A204.1 (cell line): ENCODE measurements around the gene RCBTB2.

Experiments used
- FAIRE-seq: peaks from 2 replicates; lab custom pipeline; 2012; peaks lifted over from hg19 to GRCh38; lab: Jason Lieb, UNC

The RCBTB2 gene

DNA sequence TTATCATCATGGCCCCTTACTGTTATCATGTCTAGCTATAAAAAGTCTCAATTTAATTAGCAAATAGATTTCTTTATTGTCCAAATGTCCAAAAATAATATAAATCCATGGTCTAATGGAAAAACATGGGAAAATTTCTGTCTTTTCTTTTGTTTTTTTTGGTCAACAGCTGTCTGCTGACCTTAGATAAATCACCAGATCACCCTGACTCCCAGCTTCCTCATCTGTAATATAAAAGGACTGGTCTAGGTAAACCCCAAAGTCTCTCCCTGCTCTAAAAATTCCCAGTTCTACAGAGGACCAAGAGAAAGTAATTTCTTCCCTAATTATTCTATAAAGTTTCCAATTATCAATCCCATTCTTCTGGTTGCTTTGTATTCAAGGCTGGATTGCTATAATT, 30.7 kb upstream of the RCBTB2 start:
- no peak for FAIRE-seq

GRCh38 chr13:48562296-48563066, 29.6 kb upstream of the RCBTB2 start:
- FAIRE-seq = no peak

DNA sequence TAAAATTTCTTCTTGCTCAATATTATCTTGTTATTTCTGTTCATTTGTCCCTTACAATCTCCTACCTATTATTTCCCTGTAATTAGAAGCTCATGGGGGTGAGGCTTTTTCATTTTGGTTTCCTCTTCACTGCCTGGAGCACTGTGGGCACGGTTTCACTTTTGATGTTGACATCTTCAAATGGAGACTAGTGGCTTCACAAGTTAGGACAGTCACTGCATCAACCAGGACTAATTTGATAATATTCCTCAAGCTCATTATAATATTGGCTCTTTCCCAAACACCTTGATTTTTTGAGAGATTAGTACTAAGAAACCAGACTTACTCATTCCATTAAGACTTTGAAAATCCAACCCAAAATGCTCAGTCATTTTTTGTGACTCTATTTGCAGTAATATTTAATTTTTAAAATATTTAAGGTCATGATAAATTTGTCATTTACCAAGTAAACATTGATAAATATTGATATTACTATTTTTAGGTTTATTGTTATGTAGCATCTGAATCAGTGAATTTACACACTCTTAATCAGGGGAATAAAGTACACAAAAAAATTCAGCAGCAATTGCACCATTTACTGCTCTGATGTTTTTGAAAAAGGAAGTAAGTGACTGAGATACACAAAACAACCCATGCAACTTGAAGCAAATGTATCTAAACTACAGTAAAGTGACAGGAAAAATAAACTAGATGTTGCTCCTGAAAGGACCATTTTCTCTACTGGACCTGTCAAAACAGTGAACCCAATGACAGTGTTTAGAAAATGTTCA, 28.8 kb upstream of the RCBTB2 start:
- FAIRE-seq = no peak

DNA sequence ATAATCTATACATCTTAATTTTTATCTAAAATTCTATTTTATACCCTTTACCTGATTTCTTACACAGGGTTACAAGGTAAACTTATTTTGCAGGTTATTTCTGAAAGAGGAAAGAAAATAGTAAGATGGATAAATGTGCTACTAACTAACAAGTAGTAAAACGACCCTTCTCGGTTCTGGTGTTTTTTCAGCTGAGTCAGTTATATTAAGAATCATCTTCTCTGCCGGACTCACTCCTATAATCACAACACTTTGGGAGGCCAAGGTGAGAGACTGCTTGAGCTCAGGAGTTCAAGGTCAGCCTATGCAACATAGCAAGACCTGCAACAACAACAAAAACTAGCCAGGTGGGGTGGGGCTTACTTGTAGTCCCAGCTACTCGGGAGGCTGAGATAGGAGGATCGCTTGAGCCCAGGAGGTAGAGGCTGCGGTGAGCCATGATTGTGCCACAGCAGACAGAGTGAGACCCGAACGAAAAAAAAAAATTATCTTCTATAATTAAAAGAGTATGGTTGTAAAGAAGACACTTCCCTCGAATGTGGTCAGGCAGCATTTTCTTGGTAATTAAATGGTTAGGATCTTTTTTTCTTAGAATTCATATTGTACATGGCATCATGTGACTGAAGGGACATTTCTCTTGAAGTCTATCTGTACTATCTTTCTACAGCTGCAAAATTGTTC, 27.9 kb upstream of the RCBTB2 start:
- no peak for FAIRE-seq

- no peak for FAIRE-seq
Measured at GRCh38 chr13:48559638-48560320, 26.9 kb upstream of the RCBTB2 start.

GRCh38 chr13:48556817-48557216, 23.9 kb upstream of the RCBTB2 start:
- no peak for FAIRE-seq

- peak; percentile 96 for FAIRE-seq
Measured at GRCh38 chr13:48555441-48555840, 22.6 kb upstream of the RCBTB2 start.

GRCh38 chr13:48551329-48551728, 18.4 kb upstream of the RCBTB2 start:
- FAIRE-seq = no peak

GRCh38 chr13:48549658-48550057, 16.8 kb upstream of the RCBTB2 start:
- FAIRE-seq = no peak

DNA sequence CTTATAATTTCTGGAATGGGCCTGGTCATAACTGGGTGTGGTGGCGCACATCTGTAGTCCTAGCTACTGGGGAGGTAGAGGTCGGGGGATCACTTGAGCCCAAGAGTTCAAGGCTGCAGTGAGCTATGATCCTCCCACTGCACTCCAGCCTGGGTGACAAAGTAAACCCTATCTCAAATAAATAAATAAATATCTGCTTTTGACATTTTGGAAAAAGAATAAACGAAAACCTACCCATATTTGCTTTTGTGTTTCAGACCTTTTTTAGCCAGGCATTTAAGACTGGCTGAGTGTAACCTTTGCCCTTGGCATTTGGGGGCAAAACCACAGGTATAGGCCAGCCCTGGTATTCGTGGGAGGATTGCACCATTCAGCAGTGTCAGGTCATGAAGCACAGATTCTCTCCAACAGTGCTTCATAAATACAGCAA, 14.8 kb upstream of the RCBTB2 start:
- no peak for FAIRE-seq

DNA sequence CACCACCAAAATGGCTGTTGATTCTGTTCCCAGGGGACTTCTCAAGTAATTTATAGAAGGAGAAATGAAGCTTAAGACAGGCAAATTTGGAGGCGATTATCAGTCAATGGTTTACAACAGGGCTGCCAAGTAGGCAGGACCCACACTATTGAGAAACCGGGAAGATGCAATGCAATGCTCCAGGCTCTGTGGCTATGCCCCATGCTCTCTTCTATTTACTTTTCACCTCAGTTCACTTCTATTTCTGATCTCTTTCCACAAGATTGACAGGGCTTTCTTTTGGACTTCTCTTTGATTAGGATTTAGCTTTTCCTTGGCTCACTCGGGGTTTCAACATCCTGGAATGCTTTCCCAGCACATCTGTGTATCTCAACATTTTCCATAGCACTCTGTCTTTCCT, 12.7 kb upstream of the RCBTB2 start:
- FAIRE-seq = no peak

- FAIRE-seq = no peak
Measured at GRCh38 chr13:48542581-48543341, 9.9 kb upstream of the RCBTB2 start.

DNA sequence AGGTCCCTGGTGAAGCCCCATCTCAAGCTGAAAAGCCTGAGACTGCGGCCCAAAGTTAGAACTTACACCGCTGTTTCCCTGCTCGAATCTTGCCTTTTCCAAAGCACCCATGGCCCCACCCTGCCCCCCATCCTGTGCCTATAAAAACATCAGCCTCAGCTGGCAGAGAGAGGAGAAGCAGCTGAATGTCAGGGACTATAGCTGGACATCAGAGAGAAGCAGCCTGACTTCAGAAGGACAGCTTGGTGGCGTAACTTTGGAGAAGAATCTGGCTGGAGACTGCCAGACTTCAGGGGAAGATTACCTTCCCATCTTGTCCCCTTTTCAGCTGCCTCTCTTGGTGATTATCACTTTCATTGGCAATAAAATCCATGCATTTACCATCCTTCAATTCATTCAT, 9.3 kb upstream of the RCBTB2 start:
- no peak for FAIRE-seq

GRCh38 chr13:48539550-48539949, 6.7 kb upstream of the RCBTB2 start:
- no peak for FAIRE-seq

DNA sequence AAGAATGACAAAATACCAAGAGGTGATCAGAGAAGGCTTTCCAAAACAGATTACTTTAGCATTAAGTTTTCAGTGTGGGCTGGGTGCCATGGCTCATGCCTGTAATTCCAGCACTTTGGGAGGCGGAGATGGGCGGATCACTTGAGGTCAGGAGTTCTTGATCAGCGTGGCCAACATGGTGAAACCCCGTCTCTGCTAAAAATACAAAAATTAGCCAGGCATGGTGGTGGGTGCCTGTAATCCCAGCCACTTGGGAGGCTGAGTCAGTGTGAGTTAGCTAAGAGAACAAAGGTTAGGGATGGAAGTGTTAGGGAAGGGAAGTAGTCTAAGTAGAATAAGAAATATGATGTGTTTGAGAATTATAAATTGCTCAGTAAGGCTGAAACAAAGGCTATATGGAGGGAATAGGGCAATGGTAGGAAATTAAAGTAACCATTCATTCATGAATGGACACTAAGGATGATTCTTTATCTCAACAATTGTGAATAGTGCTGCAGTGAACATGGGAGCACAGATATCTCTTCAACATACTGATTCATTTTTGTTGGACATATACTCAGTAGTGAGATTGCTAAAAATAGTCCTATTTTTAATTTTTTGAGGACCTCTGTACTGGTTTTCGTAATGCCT, 3.9 kb upstream of the RCBTB2 start:
- no peak for FAIRE-seq

GRCh38 chr13:48535766-48536165, 2.9 kb upstream of the RCBTB2 start:
- FAIRE-seq = no peak

DNA sequence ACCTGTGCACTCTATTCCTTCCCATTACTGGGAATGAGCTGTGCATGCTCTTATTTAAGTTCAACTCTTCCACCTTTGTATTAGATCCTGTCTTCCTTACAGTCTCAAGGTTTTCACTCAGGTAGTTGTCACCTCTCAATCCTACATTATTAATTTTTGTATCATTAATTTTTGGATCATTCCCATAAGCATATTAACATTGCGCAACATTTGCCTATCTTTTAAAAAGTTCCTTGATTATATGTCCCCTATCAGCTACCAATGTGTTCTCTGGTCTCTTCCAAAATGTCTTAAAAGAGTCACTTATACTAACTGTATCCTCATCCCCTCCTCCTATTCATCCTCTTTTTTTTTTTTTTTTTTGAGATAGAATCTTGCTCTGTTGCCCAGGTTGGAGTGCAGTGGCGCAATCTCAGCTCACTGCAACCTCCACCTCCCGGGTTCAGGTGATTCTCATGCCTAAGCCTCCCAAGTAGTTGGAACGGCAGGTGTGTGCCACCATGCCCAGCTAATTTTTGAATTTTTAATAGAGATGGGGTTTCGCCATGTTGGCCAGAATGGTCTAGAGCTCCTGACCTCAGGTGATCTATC, 2.1 kb upstream of the RCBTB2 start:
- FAIRE-seq = no peak

GRCh38 chr13:48533961-48534600, 1.2 kb upstream of the RCBTB2 start:
- no peak for FAIRE-seq

GRCh38 chr13:48532256-48532505, 699 bp downstream of the RCBTB2 start:
- FAIRE-seq = no peak

DNA sequence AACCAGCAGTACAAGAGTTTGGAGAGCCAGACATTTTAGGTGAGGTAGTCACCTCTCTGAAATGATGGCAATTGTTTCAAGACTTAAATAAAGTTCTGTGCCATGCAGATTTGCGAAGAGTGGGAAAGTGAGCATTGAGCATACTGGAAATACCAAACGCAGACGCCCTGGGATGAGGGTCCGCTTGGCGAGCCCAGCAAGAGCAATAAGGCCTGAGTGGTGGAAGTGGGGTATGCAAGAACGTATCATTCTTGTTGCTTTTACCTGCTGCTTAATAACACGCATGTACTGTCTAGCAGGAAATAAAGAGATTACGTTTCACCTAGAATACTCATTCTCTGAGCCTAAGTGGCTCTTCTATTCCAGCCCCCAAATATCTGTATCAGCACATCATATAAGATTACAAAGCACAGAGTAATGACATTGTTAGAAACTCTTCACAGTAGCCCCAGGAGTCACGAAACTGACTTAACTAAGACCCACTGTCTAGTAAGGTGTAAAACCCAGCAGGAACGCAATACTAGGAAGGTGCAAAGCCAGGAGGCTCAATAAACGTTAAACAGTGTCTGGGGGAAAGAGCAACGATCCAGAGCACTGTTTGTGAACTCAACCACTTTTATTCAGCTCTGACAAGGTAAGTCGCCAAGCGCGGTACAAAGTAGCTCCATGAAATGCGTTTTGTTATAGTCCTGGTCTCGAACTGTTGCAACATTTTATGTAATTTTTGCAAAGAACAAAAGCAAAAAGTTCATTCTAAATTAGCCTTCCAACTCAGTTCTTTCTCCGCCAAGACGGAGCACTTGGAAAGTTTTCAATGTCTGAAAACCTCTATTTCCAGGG, 1.2 kb downstream of the RCBTB2 start:
- FAIRE-seq = no peak
